ENCODE data around the gene TUBA4B.

DNA sequence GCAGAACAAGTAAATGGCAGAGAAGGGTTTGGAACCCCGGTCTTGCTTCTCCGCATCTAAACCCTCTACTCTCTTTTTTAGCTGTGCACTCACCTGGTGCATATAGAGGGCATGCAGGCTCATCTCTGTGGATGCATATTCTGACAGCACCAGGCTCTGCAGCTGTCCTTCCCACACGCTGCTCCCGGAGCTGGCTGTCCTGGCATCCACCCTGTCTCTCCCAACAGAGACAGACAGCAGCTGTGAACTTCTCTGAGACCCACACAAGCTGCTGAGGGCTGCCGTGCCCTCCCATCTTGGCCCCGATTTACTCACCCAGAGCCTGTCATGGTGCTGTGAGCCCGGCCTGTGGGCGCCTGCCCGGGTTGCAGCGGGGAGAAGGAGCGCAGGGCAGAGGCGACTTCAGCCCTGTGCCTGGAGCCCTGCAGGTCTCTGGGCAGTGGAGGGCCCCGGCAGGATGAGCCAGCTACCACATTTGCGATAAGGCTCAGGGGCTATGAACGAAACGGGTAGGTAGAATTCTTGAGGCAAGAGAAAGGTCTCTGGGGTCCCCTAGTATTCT is 31.0 kb upstream of the TUBA4B start:
- no peak for TF ChIP-seq POLR2A (IDR thresholded peaks at IDR 0.05; ENCODE audit: low read depth, low read length)
- TF ChIP-seq POLR2AphosphoS5 (IDR thresholded peaks at IDR 0.05; ENCODE audit: low read depth, low read length), result no peak
